Measurements from ENCODE around the gene LAMB4. TPM values are rescaled to one million over a fixed set of nuclear protein-coding genes. Genes with fewer than 3 reads are reported as not detected.

Gene LAMB4
- total RNA-seq, 2 experiments from 2014 or later = not detected

- Histone ChIP-seq H3K27ac (ENCODE audit: low read depth, low read length, poor library complexity, severe bottlenecking) (no peak overlapping the region), H3K9me2 (ENCODE audit: insufficient read depth, low read length) (no peaks in the 10 kb centered on the region), H3K79me2 (ENCODE audit: insufficient read depth, low read depth, low read length) (no peaks in the 10 kb centered on the region), H3K4me1 (ENCODE audit: insufficient read depth, low read length, poor library complexity, severe bottlenecking) (no peaks in the 10 kb centered on the region), H3K9me3 (ENCODE audit: low read length) (no peaks in the 10 kb centered on the region), H4K20me1 (ENCODE audit: insufficient read depth, low read length) (no peaks in the 10 kb centered on the region), H3K4me3 (ENCODE audit: low read depth, low read length, poor library complexity, severe bottlenecking) (no peak overlapping the region), H3K4me2 (ENCODE audit: low read length) (no peak overlapping the region), H3K36me3 (ENCODE audit: insufficient read depth, low read length) (no peaks in the 10 kb centered on the region), H2AFZ (ENCODE audit: low read length) (no peak overlapping the region)
- POLR2A ChIA-PET = no interaction called here
- no TSS peak for BruUV-seq (replicated peaks)
- DNase-seq (ENCODE audit: low spot score) = no peak
- TF ChIP-seq EZH2phosphoT487 (IDR thresholded peaks at IDR 0.05; ENCODE audit: borderline replicate concordance, low read depth, low read length) = no peak
- no peak for TF ChIP-seq CTCF (conservative IDR thresholded peaks at IDR 0.05; ENCODE audit: low read length)
- intact Hi-C loops (cut with micrococcal nuclease; ENCODE audit: unreplicated experiment) = no loop called here
- CTCF ChIA-PET (ENCODE audit: unreplicated experiment) = no interaction called here
Observed at GRCh38 chr7:108166687-108167086, 36.5 kb upstream of the LAMB4 start.

- DNase-seq (ENCODE audit: low spot score) = no peak
- ChIA-PET POLR2A (no interaction called here), CTCF (ENCODE audit: unreplicated experiment) (no interaction called here)
- H3K4me3 ChIP-seq (ENCODE audit: low read depth, low read length, poor library complexity, severe bottlenecking) = no peak overlapping the region
- H3K27ac ChIP-seq (ENCODE audit: low read depth, low read length, poor library complexity, severe bottlenecking) = no peak overlapping the region
- H3K4me1 ChIP-seq (ENCODE audit: insufficient read depth, low read length, poor library complexity, severe bottlenecking) = no peaks in the 10 kb centered on the region
- no TSS peak for BruUV-seq (replicated peaks)
- H3K9me2 ChIP-seq (ENCODE audit: insufficient read depth, low read length) = no peaks in the 10 kb centered on the region
- intact Hi-C loops (cut with micrococcal nuclease; ENCODE audit: unreplicated experiment) = no loop called here
- no peak overlapping the region for H3K4me2 ChIP-seq (ENCODE audit: low read length)
- no peaks in the 10 kb centered on the region for H4K20me1 ChIP-seq (ENCODE audit: insufficient read depth, low read length)
- TF ChIP-seq CTCF (conservative IDR thresholded peaks at IDR 0.05; ENCODE audit: low read length) (no peak), EZH2phosphoT487 (IDR thresholded peaks at IDR 0.05; ENCODE audit: borderline replicate concordance, low read depth, low read length) (no peak)
- H2AFZ ChIP-seq (ENCODE audit: low read length) = no peak overlapping the region
- no peaks in the 10 kb centered on the region for H3K36me3 ChIP-seq (ENCODE audit: insufficient read depth, low read length)
- H3K79me2 ChIP-seq (ENCODE audit: insufficient read depth, low read depth, low read length) = no peaks in the 10 kb centered on the region
- H3K9me3 ChIP-seq (ENCODE audit: low read length) = no peaks in the 10 kb centered on the region
Observed at GRCh38 chr7:108165723-108166122, 35.6 kb upstream of the LAMB4 start.

GRCh38 chr7:108164946-108165345, 34.8 kb upstream of the LAMB4 start:
- H3K9me3 ChIP-seq (ENCODE audit: low read length) = no peaks in the 10 kb centered on the region
- H3K4me2 ChIP-seq (ENCODE audit: low read length) = no peak overlapping the region
- H2AFZ ChIP-seq (ENCODE audit: low read length) = no peak overlapping the region
- no peak for DNase-seq (ENCODE audit: low spot score)
- POLR2A ChIA-PET = interaction anchor here (0.6 kb wide), 1 partner anchor 627 kb away, joined by 3 read pairs; no protein-coding TSS in a partner anchor
- H3K4me3 ChIP-seq (ENCODE audit: low read depth, low read length, poor library complexity, severe bottlenecking) = no peak overlapping the region
- no peaks in the 10 kb centered on the region for H3K9me2 ChIP-seq (ENCODE audit: insufficient read depth, low read length)
- intact Hi-C loops (cut with micrococcal nuclease; ENCODE audit: unreplicated experiment) = no loop called here
- H3K4me1 ChIP-seq (ENCODE audit: insufficient read depth, low read length, poor library complexity, severe bottlenecking) = no peaks in the 10 kb centered on the region
- CTCF ChIA-PET (ENCODE audit: unreplicated experiment) = no interaction called here
- no peaks in the 10 kb centered on the region for H3K36me3 ChIP-seq (ENCODE audit: insufficient read depth, low read length)
- no TSS peak for BruUV-seq (replicated peaks)
- no peaks in the 10 kb centered on the region for H4K20me1 ChIP-seq (ENCODE audit: insufficient read depth, low read length)
- TF ChIP-seq CTCF (conservative IDR thresholded peaks at IDR 0.05; ENCODE audit: low read length) (no peak), EZH2phosphoT487 (IDR thresholded peaks at IDR 0.05; ENCODE audit: borderline replicate concordance, low read depth, low read length) (no peak)
- no peak overlapping the region for H3K27ac ChIP-seq (ENCODE audit: low read depth, low read length, poor library complexity, severe bottlenecking)
- no peaks in the 10 kb centered on the region for H3K79me2 ChIP-seq (ENCODE audit: insufficient read depth, low read depth, low read length)

All from OCI-LY7 (cell line).